ENCODE data around the gene DXO. TPM values are rescaled to one million over a fixed set of nuclear protein-coding genes. Genes with fewer than 3 reads are reported as not detected.
A peak's percentile ranks its signal among the peaks of the same experiment; 100 is the strongest.

Gene DXO
- total and polyA plus RNA-seq, 2 of the 13 experiments (the other 11 are each of a cell fraction or from before 2014, with no cell fraction given) = 18.6 to 26.2 TPM

DNA sequence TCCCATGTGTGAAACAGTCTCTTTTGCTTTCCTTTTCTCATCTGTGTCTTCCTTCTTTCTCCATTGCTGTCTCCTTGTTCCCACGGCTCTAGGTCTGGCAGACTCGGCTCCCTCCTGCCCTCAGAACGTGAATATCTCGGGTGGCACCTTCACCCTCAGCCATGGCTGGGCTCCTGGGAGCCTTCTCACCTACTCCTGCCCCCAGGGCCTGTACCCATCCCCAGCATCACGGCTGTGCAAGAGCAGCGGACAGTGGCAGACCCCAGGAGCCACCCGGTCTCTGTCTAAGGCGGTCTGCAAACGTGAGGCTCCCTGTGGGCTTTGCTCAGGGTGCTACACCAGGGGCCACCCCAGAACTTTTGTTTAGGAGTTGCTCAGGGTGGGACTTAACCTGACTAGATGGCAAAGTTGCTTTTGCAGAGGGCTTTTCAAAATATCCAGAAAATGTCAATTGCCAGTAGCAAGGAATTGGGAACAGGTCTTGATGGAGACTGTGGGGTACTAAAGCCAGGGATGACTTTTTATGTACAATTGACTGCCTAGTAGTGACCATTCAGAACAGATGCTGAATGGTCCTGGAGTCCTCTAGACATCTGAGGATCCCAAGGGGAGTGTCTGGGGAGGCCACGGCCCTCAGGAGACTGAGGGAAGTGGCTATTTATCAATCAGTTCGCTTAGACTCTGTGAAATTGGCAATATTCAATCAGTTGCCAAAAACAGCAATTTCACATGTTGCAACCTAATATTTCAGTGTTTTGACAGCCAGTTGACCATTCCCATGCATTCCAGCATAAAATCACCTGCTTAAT, 43.9 kb downstream of the DXO start (continued):
- TF ChIP-seq, protein P1, sequence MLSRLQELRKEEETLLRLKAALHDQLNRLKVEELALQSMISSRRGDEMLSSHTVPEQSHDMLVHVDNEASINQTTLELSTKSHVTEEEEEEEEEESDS (CRISPR knock-in tag; IDR thresholded peaks at IDR 0.05; ENCODE audit: borderline replicate concordance) = no peak
- TF ChIP-seq ZNF790 (CRISPR knock-in tag; IDR thresholded peaks at IDR 0.05; ENCODE audit: borderline replicate concordance) (no peak), ZNF44 (CRISPR knock-in tag; IDR thresholded peaks at IDR 0.05) (peak; percentile 70; the same call in 1 of the 2 replicates), PHF5A (CRISPR knock-in tag; IDR thresholded peaks at IDR 0.05; ENCODE audit: low read depth, unreplicated experiment) (no peak), PAX8 (CRISPR knock-in tag; IDR thresholded peaks at IDR 0.05; ENCODE audit: borderline replicate concordance) (peak; percentile 68; the same call in 1 of the 2 replicates), ZNF30 (CRISPR knock-in tag; IDR thresholded peaks at IDR 0.05) (no peak), ZNF564 (CRISPR knock-in tag; IDR thresholded peaks at IDR 0.05) (no peak), ZNF510 (CRISPR knock-in tag; IDR thresholded peaks at IDR 0.05; ENCODE audit: low read depth) (0 out of 2 replicates have a peak, but pooled peaks have one; percentile 62), ZBTB3 (CRISPR knock-in tag; IDR thresholded peaks at IDR 0.05; ENCODE audit: borderline replicate concordance, low read depth) (no peak), ZNF557 (CRISPR knock-in tag; IDR thresholded peaks at IDR 0.05) (no peak), POLR2AphosphoS5 (IDR thresholded peaks at IDR 0.05; ENCODE audit: low read depth, low read length) (no peak), ZNF20 (CRISPR knock-in tag; IDR thresholded peaks at IDR 0.05) (no peak), ZNF605 (CRISPR knock-in tag; IDR thresholded peaks at IDR 0.05) (no peak), ELF1 (CRISPR knock-in tag; IDR thresholded peaks at IDR 0.05) (no peak), ZNF383 (CRISPR knock-in tag; IDR thresholded peaks at IDR 0.05; ENCODE audit: borderline replicate concordance) (0 out of 2 replicates have a peak, but pooled peaks have one; percentile 46), CHD4 (IDR thresholded peaks at IDR 0.05; ENCODE audit: borderline replicate concordance, low read length) (no peak), ZNF230 (CRISPR knock-in tag; IDR thresholded peaks at IDR 0.05) (peak; percentile 74; the same call in 1 of the 2 replicates), ZNF775 (CRISPR knock-in tag; IDR thresholded peaks at IDR 0.05; ENCODE audit: borderline replicate concordance) (0 out of 2 replicates have a peak, but pooled peaks have one; percentile 40), ZNF256 (CRISPR knock-in tag; conservative IDR thresholded peaks at IDR 0.05) (0 out of 2 replicates have a peak, but pooled peaks have one; percentile 44)
- TF ChIP-seq, protein P2, sequence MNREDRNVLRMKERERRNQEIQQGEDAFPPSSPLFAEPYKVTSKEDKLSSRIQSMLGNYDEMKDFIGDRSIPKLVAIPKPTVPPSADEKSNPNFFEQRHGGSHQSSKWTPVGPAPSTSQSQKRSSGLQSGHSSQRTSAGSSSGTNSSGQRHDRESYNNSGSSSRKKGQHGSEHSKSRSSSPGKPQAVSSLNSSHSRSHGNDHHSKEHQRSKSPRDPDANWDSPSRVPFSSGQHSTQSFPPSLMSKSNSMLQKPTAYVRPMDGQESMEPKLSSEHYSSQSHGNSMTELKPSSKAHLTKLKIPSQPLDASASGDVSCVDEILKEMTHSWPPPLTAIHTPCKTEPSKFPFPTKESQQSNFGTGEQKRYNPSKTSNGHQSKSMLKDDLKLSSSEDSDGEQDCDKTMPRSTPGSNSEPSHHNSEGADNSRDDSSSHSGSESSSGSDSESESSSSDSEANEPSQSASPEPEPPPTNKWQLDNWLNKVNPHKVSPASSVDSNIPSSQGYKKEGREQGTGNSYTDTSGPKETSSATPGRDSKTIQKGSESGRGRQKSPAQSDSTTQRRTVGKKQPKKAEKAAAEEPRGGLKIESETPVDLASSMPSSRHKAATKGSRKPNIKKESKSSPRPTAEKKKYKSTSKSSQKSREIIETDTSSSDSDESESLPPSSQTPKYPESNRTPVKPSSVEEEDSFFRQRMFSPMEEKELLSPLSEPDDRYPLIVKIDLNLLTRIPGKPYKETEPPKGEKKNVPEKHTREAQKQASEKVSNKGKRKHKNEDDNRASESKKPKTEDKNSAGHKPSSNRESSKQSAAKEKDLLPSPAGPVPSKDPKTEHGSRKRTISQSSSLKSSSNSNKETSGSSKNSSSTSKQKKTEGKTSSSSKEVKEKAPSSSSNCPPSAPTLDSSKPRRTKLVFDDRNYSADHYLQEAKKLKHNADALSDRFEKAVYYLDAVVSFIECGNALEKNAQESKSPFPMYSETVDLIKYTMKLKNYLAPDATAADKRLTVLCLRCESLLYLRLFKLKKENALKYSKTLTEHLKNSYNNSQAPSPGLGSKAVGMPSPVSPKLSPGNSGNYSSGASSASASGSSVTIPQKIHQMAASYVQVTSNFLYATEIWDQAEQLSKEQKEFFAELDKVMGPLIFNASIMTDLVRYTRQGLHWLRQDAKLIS (CRISPR knock-in tag; IDR thresholded peaks at IDR 0.05) = no peak
- TF ChIP-seq, protein P3, sequence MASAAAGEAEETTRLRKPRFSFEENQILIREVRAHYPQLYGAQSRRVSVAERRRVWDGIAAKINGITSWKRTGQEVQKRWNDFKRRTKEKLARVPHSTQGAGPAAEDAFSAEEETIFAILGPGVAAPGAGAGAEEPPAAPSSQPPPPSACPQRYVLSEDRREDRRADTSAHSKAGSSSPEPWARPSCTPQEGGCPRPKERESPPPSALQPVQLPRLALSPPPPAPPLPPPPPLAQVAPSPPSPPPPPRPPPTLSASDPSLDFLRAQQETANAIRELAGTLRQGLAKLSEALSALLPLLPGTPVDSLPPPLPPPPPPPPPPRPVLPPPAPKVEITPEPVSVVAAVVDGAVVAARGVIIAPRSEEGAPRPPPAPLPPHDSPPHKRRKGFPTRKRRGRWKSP (CRISPR knock-in tag; IDR thresholded peaks at IDR 0.05) = 0 out of 2 replicates have a peak, but pooled peaks have one; percentile 12
- TF ChIP-seq, protein P4, sequence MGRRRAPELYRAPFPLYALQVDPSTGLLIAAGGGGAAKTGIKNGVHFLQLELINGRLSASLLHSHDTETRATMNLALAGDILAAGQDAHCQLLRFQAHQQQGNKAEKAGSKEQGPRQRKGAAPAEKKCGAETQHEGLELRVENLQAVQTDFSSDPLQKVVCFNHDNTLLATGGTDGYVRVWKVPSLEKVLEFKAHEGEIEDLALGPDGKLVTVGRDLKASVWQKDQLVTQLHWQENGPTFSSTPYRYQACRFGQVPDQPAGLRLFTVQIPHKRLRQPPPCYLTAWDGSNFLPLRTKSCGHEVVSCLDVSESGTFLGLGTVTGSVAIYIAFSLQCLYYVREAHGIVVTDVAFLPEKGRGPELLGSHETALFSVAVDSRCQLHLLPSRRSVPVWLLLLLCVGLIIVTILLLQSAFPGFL (CRISPR knock-in tag; IDR thresholded peaks at IDR 0.05) = no peak
- TF ChIP-seq, protein P5, sequence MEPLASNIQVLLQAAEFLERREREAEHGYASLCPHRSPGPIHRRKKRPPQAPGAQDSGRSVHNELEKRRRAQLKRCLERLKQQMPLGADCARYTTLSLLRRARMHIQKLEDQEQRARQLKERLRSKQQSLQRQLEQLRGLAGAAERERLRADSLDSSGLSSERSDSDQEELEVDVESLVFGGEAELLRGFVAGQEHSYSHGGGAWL (CRISPR knock-in tag; IDR thresholded peaks at IDR 0.05) = no peak

All from HepG2 (cell line).